HEK293 (cell line): Measurements from ENCODE around the gene MRPS18B.

ENCODE experiments used
- CTCF ChIP-seq: fragments of 450-650 bp; formaldehyde crosslinking; IDR thresholded peaks from 2 replicates; pipeline ENCODE4 v1.5.1; 2016; ENCODE audit warnings: missing biosample characterization, missing genetic modification characterization
- MYNN ChIP-seq: fragments of 450-650 bp; formaldehyde crosslinking; IDR thresholded peaks from 2 replicates; pipeline ENCODE4 v1.5.1; 2016; ENCODE audit warnings: missing biosample characterization, missing genetic modification characterization, borderline replicate concordance
- MZF1 ChIP-seq: fragments of 450-650 bp; formaldehyde crosslinking; IDR thresholded peaks from 2 replicates; pipeline ENCODE4 v1.5.1; 2017; ENCODE audit warnings: missing biosample characterization, missing genetic modification characterization, borderline replicate concordance
- PRDM1 ChIP-seq: fragments of 450-650 bp; formaldehyde crosslinking; IDR thresholded peaks from 2 replicates; pipeline ENCODE4; 2016; ENCODE audit warnings: missing biosample characterization, missing genetic modification characterization
- REPIN1 ChIP-seq: fragments of 450-650 bp; formaldehyde crosslinking; IDR thresholded peaks from 2 replicates; pipeline ENCODE4 v1.5.1; 2017; ENCODE audit warnings: missing biosample characterization, missing genetic modification characterization, low read depth
- SALL2 ChIP-seq: fragments of 450-650 bp; formaldehyde crosslinking; IDR thresholded peaks from 2 replicates; pipeline ENCODE4 v1.5.0; 2017; ENCODE audit warnings: missing biosample characterization, mild to moderate bottlenecking, missing genetic modification characterization, borderline replicate concordance
- ZBTB1 ChIP-seq: fragments of 450-650 bp; formaldehyde crosslinking; IDR thresholded peaks from 2 replicates; pipeline ENCODE4 v1.5.1; 2016; ENCODE audit warnings: missing biosample characterization, missing genetic modification characterization
- ZNF292 ChIP-seq: fragments of 450-650 bp; formaldehyde crosslinking; IDR thresholded peaks from 2 replicates; pipeline ENCODE4 v1.5.1; 2016; ENCODE audit warnings: low read depth, missing biosample characterization, missing genetic modification characterization, borderline replicate concordance
- ZNF350 ChIP-seq: fragments of 450-650 bp; formaldehyde crosslinking; IDR thresholded peaks from 2 replicates; pipeline ENCODE4 v1.5.0; 2017; ENCODE audit warnings: missing biosample characterization, mild to moderate bottlenecking, missing genetic modification characterization
- ZNF416 ChIP-seq: fragments of 450-650 bp; formaldehyde crosslinking; IDR thresholded peaks from 2 replicates; pipeline ENCODE4 v1.5.1; 2016; ENCODE audit warnings: missing biosample characterization, missing genetic modification characterization
- ZNF610 ChIP-seq: fragments of 450-650 bp; formaldehyde crosslinking; IDR thresholded peaks from 2 replicates; pipeline ENCODE4 v1.5.1; 2016; ENCODE audit warnings: missing biosample characterization, missing genetic modification characterization, borderline replicate concordance
- ZNF701 ChIP-seq: fragments of 450-650 bp; formaldehyde crosslinking; IDR thresholded peaks from 2 replicates; pipeline ENCODE4 v1.5.1; 2016; ENCODE audit warnings: missing biosample characterization, missing genetic modification characterization
- ZNF777 ChIP-seq: fragments of 450-650 bp; formaldehyde crosslinking; IDR thresholded peaks from 2 replicates; pipeline ENCODE4 v1.5.1; 2017; ENCODE audit warnings: missing biosample characterization, missing genetic modification characterization, borderline replicate concordance

GRCh38 chr6:30655743-30656094, 38.1 kb downstream of the MRPS18B start:
- no peak for TF ChIP-seq ZNF292 (tag by site-specific recombination)
- TF ChIP-seq ZNF350 (tag by site-specific recombination) = no peak
- no peak for TF ChIP-seq SALL2 (tag by site-specific recombination)
- no peak for TF ChIP-seq CTCF (tag by site-specific recombination)
- no peak for TF ChIP-seq ZNF777 (tag by site-specific recombination)
- TF ChIP-seq ZBTB1 (tag by site-specific recombination) = no peak
- no peak for TF ChIP-seq MYNN (tag by site-specific recombination)
- no peak for TF ChIP-seq PRDM1
- TF ChIP-seq ZNF701 (tag by site-specific recombination) = no peak
- no peak for TF ChIP-seq REPIN1 (tag by site-specific recombination)
- TF ChIP-seq MZF1 (tag by site-specific recombination) = no peak
- TF ChIP-seq ZNF416 (tag by site-specific recombination) = no peak
- no peak for TF ChIP-seq ZNF610
